ENCODE results near the gene LAMP1. TPM values are rescaled to one million over a fixed set of nuclear protein-coding genes. Genes with fewer than 3 reads are reported as not detected.

Gene LAMP1
- total RNA-seq, 2 donors from 2014 or later, result 203 to 216 TPM

DNA sequence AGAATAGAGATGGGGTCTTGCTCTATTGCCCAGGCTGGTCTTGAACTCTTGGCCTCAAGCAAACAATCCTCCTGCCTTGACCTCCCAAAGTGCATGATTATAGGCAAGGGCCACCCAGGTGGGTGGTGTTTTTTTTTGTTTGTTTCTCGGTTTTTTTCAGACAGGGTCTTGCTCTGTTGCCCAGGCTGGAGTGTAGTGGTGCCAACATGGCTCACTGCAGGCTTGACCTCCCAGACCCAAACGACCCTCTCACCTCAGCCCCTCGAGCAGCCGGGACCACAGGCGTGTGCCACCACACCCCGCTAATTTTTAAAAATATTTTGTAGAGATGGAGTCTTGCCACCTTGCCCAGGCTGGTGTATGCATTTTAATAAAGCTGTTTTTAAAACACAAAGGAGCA, 52.0 kb downstream of the LAMP1 start:
- ATAC-seq (no peak), DNase-seq (no peak)
- intact Hi-C loops (cut with DNase I, micrococcal nuclease), result no loop called here

DNA sequence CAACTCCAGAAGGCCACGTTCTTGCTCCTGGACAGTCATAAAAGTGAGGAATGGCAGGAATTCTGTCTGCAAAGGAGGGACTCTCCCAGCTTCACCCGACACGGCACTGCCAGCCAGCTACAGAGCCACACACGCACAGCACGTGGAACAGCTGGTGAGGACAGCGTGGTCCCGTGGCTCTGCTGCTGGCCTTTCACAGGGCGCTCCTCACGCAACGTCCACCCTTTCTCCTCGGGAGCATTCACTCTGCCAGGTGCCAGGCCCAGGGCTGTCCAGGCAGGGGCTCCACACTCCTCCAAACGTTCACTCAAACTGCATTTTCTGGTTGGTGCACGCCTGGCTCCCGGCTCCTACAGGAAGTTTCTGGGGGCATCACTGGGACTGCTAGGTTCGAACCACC, 52.5 kb downstream of the LAMP1 start:
- intact Hi-C loops (cut with DNase I, micrococcal nuclease), result no loop called here
- DNase-seq, result no peak
- ATAC-seq, result peak; percentile 8

DNA sequence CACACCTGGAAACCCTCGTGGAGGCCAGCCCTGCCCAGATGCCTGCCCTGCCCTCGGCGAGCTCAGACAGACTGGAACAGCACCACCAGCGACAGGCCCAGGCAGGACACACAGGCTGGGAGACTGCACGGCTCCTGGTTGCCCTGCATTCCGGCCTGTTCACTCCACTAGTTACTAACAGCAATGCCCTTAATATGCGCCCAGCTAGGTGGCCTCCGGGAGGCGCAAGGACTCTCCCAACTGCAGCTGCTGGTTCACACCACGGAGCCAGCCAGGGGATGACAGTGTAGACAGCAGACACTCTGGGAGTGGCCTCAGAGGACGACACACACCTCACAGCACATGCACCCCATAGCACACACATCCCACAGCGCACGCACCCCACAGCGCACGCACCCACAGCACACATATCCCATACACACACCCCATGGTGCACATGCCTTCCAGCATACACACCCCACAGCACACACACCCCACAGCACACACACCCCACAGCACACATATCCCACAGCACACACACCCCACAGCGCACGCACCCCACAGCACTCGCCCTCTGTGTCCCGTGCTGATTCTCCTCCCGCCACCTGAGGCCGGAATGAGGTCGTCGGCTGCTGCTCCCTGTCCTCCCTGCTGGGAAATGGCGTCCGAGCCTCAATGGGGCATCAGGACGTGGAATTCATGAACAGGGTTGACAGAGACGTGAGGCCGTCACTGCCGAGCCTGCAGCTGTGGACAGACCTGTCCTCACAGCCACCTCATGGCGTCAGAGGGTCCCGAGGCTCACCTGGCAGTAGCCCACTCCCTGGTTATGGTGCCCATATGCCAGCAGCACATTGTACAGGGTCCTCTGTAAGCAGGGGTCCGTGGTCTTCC, 53.3 kb downstream of the LAMP1 start:
- DNase-seq (no peak), ATAC-seq (peak; percentile 53)
- intact Hi-C loops (cut with DNase I, micrococcal nuclease), result no loop called here

DNA sequence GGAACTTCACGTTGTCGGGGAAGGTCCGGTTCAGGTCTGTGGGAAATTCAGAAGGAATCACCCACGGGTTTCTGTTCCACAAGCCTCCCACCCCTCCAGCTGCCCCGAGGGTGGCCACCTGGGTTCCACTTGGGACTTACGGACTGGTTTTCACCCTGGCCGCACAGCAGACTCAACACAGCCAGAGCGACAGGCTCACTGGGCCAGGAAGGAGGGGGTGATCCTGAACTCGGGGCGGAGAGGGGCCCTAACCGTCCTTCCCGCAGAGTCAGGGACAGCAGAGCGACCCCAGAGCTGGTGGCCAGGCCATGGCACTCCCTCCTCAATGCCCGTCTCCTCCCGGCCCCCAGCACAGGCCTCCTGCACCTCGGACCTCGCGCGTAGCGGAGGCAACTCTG, 53.9 kb downstream of the LAMP1 start:
- intact Hi-C loops (cut with DNase I, micrococcal nuclease), result no loop called here
- ATAC-seq (no peak), DNase-seq (no peak)

DNA sequence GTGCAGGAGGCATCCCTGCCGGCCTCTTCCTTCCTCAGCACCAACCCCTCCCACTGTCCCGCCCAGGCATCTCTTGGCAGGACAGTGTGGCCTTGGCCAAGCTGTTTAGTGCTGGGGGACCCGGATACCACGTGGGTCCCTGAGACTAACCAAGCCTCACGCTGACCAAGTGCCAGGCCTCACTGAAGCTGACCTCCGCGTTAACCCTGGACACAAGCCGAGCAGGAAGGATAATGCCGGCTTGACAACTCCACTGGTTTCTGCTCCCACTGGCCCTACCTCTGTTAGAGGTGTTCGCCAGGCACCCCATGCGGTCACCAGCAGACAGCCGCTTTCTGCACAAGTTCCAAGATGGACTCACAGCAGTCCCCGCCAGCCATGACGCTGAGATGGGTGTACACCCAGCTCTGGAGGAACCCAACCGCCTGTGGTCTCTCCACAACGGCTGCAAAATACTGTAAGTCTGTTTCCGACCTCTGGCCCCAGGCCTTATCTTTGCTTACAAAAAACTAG, 54.5 kb downstream of the LAMP1 start:
- ATAC-seq, result peak; percentile 28
- no peak for DNase-seq
- intact Hi-C loops (cut with DNase I, micrococcal nuclease), result no loop called here

DNA sequence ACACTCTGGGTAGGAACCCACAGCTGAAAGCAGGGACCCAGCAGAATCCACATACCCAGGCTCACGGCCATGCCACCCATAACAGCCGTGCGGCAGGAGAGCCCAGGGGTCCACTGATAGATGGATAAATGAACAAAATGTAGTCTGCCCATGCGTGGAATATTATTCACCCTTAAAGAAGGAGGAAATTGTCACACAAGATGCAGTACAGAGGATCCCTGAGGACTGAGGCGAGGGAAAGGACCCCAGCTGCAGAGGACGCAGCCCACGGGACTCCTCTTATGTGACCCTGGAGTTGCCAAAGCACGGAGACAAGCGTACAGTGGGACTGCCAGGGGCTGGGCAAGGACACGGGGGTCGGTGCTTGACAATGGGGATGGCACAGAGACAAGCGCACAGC, 56.2 kb downstream of the LAMP1 start:
- DNase-seq (no peak), ATAC-seq (no peak)
- intact Hi-C loops (cut with DNase I, micrococcal nuclease), result no loop called here

DNA sequence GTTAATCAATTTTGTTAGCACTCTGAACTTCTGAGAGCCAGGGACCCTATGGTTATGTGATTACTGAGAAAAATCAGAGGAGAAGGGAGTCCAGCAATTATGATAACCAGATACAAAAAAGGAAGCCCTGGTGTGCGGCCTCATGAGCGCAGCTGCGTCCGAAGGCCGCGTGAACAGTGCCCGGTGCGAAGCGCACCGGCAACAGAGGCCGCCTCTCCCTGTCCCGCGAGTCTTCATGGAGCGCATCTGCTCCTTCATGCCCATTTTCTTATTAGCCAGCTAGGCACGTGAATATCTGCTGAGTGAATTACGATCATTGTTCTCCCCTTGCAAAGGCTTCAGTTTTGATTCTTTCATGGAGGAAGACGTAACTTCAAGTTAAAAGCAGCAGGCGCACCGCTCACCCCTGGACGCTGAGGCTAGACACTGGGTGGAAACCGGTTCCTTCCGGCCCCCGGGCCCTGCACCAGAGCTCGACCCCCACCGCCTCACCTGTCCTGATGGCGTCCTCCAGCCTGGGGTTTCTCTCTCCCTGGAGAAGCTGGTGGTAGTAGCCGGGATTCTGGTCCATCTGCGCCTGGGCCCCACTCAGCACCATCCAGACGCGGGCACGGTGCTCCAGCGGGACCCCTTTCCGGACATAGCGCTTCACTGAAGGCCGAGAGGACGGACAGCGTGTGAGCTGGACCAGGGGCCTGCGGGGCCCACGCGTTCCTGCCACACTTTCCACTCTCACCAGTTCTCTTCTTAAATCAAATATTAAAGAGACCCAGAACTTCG, 58.0 kb downstream of the LAMP1 start:
- DNase-seq (no peak), ATAC-seq (no peak)
- intact Hi-C loops (cut with DNase I, micrococcal nuclease), result no loop called here

DNA sequence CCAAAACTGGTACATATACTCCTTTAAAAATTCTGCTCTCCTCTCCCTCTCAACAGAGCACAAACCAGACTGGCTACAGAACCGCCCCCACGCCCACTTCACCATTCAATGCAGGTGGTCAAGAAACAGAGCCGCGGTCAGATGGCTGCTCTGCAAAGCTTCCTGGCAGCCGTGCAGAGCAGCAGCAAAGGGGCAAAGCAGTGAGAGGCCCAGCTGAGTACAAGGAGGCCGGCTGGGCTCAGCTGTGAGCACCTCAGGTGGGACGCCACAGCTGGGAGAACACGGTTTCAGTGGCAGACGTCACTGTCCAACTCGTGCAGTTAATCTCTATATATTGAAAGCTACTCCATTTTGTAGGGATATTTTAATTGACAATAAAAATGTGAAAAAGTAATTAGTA, 58.6 kb downstream of the LAMP1 start:
- DNase-seq (no peak), ATAC-seq (no peak)
- intact Hi-C loops (cut with DNase I, micrococcal nuclease), result no loop called here

DNA sequence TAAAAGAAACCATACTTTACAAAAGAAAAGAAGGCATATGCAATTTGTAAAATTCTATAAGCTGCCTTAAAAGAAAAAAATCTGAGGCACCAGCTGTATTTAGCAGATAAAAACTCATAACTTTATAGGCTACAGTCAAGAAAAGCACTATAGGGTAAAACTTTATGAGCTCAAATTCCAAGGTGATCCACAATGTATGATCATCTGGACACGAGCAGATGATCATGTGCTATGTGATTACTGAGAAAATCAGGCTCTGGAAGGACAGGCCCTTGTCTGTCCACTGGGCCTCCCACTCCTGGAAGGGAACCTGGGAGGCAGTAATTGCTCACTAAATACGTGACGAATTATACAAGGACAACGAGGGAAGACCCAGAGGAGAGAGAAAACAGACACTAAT, 59.6 kb downstream of the LAMP1 start:
- intact Hi-C loops (cut with DNase I, micrococcal nuclease), result no loop called here
- peak; percentile 90 for ATAC-seq
- DNase-seq, result no peak

- intact Hi-C loops (cut with DNase I, micrococcal nuclease), result no loop called here
- ATAC-seq (no peak), DNase-seq (no peak)
These were observed 60.5 kb downstream of the LAMP1 start for GRCh38 chr13:113357529-113357928.

- no peak for DNase-seq
- no peak for ATAC-seq
- intact Hi-C loops (cut with DNase I, micrococcal nuclease), result no loop called here
These were observed 61.7 kb downstream of the LAMP1 start for GRCh38 chr13:113358653-113359190.

GRCh38 chr13:113359571-113359970, 62.5 kb downstream of the LAMP1 start:
- DNase-seq (peak in 1 of 2 donors; percentile 9), ATAC-seq (no peak)
- intact Hi-C loops (cut with DNase I, micrococcal nuclease), result no loop called here

- no peak for ATAC-seq
- DNase-seq, result peak in 1 of 2 donors; percentile 9
- intact Hi-C loops (cut with DNase I, micrococcal nuclease), result no loop called here
These were observed 63.4 kb downstream of the LAMP1 start for GRCh38 chr13:113360446-113360845.

DNA sequence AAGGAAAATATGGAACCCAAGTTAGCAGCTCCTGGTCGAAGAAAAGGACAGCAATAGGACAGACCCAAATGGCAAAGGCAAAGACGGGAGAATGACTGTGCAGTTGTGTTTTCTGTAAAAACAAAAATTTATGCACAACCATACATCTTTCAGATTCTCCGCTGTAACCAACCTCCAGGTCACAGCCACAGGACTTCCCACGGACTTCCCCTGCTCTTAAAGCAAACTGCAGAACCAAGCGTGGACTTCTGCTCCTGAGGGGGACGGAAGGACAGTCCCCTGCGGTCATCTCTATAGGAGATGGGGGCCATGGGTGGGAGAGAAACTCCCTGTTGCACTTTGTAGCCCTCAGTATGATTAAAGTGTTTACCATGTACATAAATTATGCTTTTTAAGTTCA, 64.4 kb downstream of the LAMP1 start:
- no peak for ATAC-seq
- peak in 1 of 2 donors; percentile 18 for DNase-seq
- intact Hi-C loops (cut with DNase I, micrococcal nuclease), result no loop called here

- intact Hi-C loops (cut with DNase I, micrococcal nuclease), result no loop called here
- ATAC-seq (no peak), DNase-seq (peak; percentile 37 to 52)
These were observed 67.4 kb downstream of the LAMP1 start for GRCh38 chr13:113364311-113364889.

DNA sequence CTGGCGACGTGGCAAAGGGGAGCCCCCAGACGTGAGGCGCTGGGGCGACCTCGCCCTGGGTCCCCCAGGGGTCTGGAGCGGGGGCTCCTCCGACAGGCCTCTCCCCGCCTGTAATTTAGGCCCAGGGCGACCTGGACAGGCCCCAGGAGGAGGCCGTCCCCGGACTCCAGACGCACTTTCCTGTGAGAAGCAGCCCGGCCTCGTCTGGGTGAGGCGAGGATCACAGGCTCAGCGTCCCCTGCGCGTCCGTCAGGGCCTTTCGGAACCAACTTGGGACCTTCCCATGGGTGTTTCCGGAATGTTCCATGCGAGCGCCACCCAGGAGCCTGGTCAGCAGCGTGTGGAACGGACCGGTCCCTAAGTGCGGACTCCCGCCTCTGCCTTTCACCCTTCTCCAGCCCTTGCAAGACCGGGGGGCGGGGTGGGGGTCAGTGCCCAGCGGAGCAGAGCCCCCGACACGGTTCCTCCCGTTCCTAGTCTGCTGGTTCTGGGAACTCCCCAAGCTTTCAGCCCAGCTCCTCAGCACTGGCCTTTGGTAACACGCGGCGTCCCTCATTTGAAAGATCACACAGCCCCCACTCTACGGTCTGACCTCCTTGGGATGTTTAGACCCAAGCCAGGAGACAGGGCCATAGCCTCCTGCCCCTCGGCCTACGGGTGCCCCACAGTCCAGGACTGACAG, 68.0 kb downstream of the LAMP1 start:
- intact Hi-C loops (cut with DNase I, micrococcal nuclease), result no loop called here
- ATAC-seq (no peak), DNase-seq (peak; percentile 36 to 42)

DNA sequence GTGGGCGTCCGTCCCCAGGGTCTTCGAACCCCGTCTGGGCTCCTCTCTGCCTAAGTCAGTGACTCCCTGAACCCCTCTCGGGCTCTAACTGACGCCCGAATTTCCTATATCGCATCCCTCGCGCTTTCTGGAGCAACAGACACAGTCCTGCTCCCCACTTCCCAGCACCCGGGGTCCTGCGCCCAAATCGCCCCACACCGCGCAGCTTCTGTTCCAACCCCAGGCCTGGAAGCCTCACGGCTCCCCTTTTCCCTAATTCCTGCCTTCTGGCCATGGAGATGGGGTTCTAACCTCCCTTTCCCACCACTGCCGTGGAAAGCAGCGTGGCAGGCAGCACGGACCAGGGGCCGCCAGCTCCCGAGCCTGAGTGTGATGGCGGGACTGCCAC, 68.5 kb downstream of the LAMP1 start:
- intact Hi-C loops (cut with DNase I, micrococcal nuclease), result no loop called here
- ATAC-seq (no peak), DNase-seq (no peak)

GRCh38 chr13:113365971-113366588, 69.0 kb downstream of the LAMP1 start:
- intact Hi-C loops (cut with DNase I, micrococcal nuclease), result no loop called here
- peak in 1 of 2 donors; percentile 26 for DNase-seq
- ATAC-seq, result no peak

Measured in left colon (tissue), 2 donors.